Measurements from ENCODE around the gene CDH7.

CDH7 gene

GRCh38 chr18:65827444-65827843, 76.6 kb downstream of the CDH7 start:
- Mint-ChIP-seq H3K27ac (no peak overlapping the region), H3K27me3 (ENCODE audit: low read depth, poor library complexity) (no peaks in the 10 kb centered on the region), H3K4me3 (no peak overlapping the region), H3K36me3 (ENCODE audit: low read depth) (peaks cover 6% of the 10 kb centered on the region), H3K9me3 (no peaks in the 10 kb centered on the region), H3K4me1 (no peaks in the 10 kb centered on the region)
- no peak for DNase-seq
- TF ChIP-seq CTCF (IDR thresholded peaks at IDR 0.05): no peak

GRCh38 chr18:65835881-65836280, 85.1 kb downstream of the CDH7 start:
- H3K27ac Mint-ChIP-seq: no peak overlapping the region
- H3K4me1 Mint-ChIP-seq: no peaks in the 10 kb centered on the region
- TF ChIP-seq CTCF (IDR thresholded peaks at IDR 0.05): no peak
- no peak overlapping the region for H3K4me3 Mint-ChIP-seq
- peaks cover 14% of the 10 kb centered on the region for H3K9me3 Mint-ChIP-seq
- peaks cover 17% of the 10 kb centered on the region for H3K36me3 Mint-ChIP-seq (ENCODE audit: low read depth)
- DNase-seq: no peak
- H3K27me3 Mint-ChIP-seq (ENCODE audit: low read depth, poor library complexity): no peaks in the 10 kb centered on the region

GRCh38 chr18:65846107-65846506, 95.3 kb downstream of the CDH7 start:
- H3K27me3 Mint-ChIP-seq (ENCODE audit: low read depth, poor library complexity): no peaks in the 10 kb centered on the region
- TF ChIP-seq CTCF (IDR thresholded peaks at IDR 0.05): no peak
- H3K36me3 Mint-ChIP-seq (ENCODE audit: low read depth): no peaks in the 10 kb centered on the region
- no peak overlapping the region for H3K27ac Mint-ChIP-seq
- H3K4me1 Mint-ChIP-seq: no peaks in the 10 kb centered on the region
- H3K4me3 Mint-ChIP-seq: no peak overlapping the region
- H3K9me3 Mint-ChIP-seq: no peaks in the 10 kb centered on the region
- DNase-seq: no peak

GRCh38 chr18:65852273-65852672, 101.5 kb downstream of the CDH7 start:
- Mint-ChIP-seq H3K27me3 (ENCODE audit: low read depth, poor library complexity) (no peaks in the 10 kb centered on the region), H3K4me1 (peaks cover 10% of the 10 kb centered on the region), H3K9me3 (no peaks in the 10 kb centered on the region), H3K4me3 (no peak overlapping the region), H3K27ac (no peak overlapping the region), H3K36me3 (ENCODE audit: low read depth) (peaks cover 11% of the 10 kb centered on the region)
- no peak for TF ChIP-seq CTCF (IDR thresholded peaks at IDR 0.05)
- no peak for DNase-seq

- Mint-ChIP-seq H3K27me3 (ENCODE audit: low read depth, poor library complexity) (no peaks in the 10 kb centered on the region), H3K27ac (peak overlapping the region; percentile 13), H3K4me3 (no peak overlapping the region), H3K36me3 (ENCODE audit: low read depth) (peaks cover 40% of the 10 kb centered on the region), H3K4me1 (peaks cover 13% of the 10 kb centered on the region), H3K9me3 (no peaks in the 10 kb centered on the region)
- DNase-seq: no peak
- no peak for TF ChIP-seq CTCF (IDR thresholded peaks at IDR 0.05)
These were observed 108.3 kb downstream of the CDH7 start for GRCh38 chr18:65859075-65859474.

- no peak for TF ChIP-seq CTCF (IDR thresholded peaks at IDR 0.05)
- Mint-ChIP-seq H3K4me3 (no peak overlapping the region), H3K4me1 (no peaks in the 10 kb centered on the region)
These were observed 118.7 kb downstream of the CDH7 start for GRCh38 chr18:65869527-65869926.

More at GRCh38 chr18:65869527-65869926, 118.7 kb downstream of the CDH7 start:
- H3K36me3 Mint-ChIP-seq (ENCODE audit: low read depth): peaks cover 15% of the 10 kb centered on the region
- H3K9me3 Mint-ChIP-seq: no peaks in the 10 kb centered on the region
- H3K27me3 Mint-ChIP-seq (ENCODE audit: low read depth, poor library complexity): peaks cover 3% of the 10 kb centered on the region
- no peak overlapping the region for H3K27ac Mint-ChIP-seq
- no peak for DNase-seq
